Pons (tissue), 1 donor: ENCODE measurements around the gene PLBD2.

ENCODE experiments used
- DNase-seq: peaks from one replicate; pipeline ENCODE4 v3.0.0-alpha.2; 2016; ENCODE audit warnings: low spot score

The PLBD2 gene

DNA sequence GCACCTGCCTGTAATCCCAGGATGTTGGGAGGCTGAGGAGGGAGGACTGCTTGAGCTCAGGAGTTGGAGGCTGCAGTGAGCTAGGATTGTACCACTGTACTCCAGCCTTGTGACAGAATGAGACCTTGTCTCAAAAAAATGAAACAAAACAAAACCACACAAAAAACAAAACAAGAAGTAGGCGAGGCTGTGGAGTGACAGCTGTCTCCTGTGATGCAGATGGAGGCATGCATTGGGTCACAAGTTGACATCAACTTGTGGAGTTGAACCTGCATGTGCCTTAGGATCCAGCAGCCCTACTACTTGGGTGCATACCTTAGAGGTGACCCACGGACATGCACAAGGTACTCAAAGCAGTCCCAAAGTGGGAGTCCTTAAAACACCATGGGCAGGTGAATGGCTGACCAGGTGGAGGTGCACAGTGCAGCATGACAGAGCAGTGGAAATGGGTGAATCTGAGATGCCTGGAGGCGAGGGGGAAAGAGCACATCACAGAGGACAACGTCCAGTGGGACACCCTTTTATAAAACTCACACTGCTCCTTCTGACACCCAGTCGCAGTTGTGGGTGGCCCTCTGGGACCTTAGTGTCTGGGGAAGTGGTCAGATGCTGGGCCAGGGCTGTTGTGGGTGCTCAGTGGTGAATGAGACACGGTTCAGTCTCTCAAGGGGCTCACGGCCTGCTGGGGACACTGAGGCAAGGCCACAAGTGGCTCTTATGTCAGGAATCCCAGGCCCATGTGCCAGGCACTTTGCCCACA, 12.7 kb downstream of the PLBD2 start:
- DNase-seq, result no peak

DNA sequence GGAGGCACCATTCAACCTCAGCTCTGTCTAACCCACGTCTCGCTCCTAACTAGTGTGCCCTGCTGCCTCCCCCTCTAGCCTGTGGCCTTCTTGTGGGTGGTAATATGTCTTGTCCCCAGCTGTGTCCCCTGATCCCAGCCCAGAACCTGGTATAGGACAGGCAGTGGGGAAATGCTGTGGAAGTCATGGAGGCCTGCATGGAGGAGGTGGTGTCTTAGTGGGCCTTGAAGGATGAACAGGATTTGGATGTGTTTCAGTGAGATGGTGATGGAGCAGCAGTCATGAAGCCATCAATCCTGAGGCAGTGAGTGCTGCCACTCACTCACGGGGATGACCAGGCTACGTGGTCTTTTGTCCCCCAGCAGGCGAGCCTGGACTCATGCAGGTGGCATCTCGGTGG, 13.4 kb downstream of the PLBD2 start:
- DNase-seq, result no peak

DNA sequence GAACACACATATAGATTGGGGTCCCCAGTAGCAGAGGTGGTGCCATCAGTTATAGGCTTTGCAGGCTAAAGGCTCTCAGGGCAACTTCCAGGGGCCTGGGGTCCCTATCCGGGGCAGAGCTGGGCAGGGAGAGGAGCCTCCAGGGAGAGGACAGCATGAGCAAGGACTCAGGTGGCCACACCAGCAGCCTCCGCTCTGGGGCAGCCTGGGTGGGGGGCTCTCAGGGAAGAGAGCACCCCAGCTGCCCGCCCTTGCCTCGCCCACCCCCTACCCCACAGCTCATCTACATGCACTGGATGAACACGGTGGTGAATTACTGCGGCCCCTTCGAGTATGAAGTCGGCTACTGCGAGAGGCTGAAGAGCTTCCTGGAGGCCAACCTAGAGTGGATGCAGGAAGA, 14.0 kb downstream of the PLBD2 start:
- no peak for DNase-seq

DNA sequence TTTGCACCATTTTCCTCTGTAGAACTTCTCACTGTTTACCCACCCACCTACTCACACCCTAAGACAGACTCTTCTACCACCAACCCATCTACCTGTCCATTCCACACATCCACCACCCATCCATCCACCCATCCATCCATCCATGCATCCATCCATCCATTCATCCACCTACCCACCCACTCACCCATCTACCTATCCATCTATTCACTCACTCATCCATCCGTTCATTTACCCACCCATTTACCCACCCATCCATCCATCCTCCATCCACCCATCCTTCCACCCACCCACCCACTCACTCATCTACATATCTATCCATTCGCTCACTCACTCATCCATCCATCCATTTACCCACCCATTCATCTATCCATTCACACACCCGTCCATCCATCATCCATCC, 15.1 kb downstream of the PLBD2 start:
- no peak for DNase-seq

DNA sequence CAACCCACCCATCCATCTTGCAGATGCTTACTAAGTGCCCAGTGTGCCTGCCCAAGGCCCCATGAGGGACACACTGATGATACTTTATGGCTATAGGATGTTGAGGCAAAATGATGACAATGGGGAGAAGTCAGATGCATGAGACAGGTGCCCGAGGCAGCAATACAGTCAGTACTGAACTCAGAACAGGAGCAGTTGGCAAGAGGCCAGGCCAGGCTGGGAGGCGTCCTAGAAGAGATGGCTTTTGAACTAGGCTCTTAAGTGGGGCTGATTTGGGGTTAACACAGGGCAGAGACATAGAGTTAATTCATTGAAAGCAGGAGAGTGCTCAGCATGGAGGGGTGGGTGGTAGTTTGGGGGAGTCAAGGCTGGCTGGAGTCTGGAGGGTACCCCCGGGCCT, 15.6 kb downstream of the PLBD2 start:
- DNase-seq, result no peak

DNA sequence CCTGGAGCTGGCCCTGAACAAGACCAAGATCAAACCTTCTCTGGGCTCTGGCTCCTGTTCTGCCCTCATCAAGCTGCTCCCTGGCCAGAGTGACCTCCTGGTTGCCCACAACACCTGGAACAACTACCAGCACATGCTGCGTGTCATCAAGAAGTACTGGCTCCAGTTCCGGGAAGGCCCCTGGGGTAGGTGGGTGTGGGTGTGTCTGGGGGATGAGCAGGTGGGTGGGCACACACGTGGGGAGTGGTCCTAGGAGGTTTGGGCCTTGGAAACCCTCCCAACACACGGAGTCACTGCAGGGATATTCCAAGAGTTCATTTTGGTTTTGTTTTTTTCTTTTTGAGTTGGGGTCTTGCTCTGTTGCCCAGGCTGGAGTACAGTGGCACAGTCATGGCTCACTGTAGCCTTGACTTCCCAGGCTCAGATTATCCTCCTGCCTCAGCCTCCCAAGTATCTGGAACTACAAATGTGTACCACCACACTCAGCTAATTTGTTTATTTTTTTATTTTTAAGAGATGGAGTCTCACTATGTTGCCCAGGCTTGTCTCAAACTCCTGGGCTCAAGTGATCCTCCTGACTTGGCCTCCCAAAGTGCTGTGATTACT, 16.5 kb downstream of the PLBD2 start:
- no peak for DNase-seq

DNA sequence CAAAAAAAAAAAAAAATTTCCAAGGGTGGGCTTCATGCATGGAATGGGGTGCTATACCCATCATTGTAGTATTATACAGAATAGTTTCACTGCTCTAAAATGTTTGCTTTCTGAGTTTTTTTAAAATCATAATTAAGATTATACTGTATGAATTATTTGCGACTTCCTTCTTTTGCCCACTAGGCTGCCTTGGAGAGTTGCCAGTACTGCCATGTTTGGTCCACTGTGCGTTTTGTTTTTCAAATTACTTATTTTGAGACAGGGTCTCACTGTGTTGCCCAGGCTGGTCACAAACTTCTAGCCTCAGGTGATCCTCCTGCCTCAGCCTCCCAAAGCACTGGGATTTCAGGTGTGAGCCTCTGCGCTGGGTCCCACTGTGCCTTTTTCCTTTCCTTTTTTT, 19.9 kb downstream of the PLBD2 start:
- DNase-seq, result no peak

DNA sequence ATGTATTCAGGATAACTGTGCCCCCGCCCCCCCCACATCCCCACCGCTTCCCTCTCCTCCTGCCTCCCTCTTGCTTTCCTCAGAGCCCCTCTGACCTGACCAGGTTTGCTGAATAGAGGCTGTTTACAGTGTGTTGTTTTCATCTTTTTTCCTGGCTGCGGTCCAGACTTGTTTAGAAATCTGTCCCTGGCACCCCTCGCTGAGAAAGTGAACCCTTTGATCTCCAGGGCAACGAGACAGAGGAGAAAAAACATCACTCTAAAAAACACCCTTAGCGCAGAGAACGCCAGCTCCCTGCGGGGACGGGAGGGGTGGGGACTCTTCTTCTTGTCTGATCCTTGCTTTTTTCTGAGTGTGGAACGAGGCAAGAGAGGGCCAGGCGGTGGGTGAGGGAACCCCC, 22.8 kb downstream of the PLBD2 start:
- peak; percentile 8 for DNase-seq

DNA sequence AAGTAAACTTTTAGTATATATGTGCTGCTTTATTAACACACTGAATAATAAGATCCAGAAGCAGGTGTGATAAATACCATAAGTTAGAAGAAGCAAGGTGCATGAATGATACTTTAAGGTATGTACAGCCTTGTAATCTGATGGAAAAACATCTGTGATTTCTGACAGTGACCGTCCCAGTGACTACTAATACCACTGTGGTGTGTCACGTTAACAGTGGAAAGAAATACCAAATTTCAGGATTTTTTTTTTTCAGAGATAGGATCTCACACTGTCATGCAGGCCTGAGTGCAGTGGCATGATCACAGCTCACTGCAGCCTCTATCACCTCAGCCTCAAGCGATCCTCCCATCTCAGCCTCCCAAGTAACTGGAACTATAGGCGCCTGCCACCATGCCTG, 23.8 kb downstream of the PLBD2 start:
- DNase-seq, result no peak

DNA sequence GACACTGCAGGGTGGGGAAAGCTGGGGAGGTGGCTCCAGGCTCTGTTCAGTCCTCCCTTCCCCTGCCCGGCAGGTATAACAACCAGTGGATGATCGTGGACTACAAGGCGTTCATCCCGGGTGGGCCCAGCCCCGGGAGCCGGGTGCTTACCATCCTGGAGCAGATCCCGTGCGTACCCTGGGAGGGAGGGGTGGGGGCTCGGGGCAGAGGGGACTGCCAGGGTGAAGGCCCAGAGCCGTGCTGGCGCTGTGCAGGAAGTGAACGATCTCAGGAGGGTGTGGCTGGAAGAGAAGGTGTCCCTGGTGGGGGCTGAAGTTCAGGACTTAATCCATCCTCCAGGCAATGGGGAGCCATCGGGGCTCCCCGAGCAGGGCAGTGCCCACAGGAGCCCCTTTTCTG, 26.4 kb downstream of the PLBD2 start:
- DNase-seq, result no peak

DNA sequence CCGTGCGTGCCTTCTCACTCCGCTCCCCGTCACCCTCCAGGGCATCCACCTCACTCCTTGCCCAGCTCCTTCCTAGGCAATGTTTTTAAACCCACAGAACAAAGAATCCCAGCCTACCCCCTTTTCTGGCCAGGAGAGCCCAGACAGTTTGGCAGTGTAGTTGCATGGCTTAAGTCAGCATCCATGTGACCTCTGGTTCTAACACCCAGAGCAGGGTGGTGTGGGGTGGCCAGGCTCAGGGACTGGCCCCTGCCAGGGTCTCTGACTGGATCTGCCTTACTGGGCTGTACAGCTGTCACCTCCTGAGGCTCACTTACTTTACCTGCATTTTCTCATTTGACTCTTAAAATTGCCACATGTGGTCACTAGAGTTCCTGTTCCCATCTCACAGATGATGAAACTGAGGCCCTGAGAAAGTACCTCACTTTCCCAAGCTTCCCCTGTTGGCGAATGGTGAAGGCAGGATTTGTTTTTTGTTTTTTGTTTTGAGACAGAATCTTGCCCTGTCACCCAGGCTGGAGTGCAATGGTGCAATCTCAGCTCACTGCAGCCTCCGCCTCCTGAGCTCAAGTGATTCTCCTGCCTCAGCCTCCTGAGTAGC, 27.0 kb downstream of the PLBD2 start:
- DNase-seq, result no peak

DNA sequence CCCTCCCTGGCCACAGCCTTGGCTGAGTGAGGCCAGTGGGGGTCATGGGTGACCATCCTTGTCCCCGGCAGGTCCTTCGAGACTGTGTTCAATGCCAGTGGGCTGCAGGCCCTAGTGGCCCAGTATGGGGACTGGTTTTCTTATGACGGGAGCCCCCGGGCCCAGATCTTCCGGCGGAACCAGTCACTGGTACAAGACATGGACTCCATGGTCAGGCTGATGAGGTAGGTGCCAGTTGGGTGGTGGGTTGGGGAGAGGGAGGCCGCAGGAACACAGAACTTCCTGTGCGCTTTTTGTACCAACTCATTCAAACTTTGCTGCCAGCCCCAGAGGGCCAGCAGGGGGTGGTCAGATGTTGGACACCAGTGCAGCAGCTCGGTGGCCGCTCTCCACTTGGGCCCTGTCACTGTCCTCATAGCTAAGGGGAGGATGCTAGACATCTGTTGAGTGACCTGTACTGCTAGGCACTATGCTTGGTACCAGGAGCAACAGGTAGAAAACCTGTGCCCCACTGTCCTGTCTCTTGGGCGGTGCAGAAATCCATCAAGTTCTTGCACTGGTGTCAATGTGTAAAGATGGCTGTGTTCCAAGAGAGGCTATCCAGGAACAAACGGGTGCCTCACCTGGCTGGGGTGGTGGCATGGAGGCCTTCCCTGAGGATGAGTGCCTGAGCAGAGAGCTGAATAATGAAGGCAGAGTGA, 28.6 kb downstream of the PLBD2 start:
- no peak for DNase-seq

DNA sequence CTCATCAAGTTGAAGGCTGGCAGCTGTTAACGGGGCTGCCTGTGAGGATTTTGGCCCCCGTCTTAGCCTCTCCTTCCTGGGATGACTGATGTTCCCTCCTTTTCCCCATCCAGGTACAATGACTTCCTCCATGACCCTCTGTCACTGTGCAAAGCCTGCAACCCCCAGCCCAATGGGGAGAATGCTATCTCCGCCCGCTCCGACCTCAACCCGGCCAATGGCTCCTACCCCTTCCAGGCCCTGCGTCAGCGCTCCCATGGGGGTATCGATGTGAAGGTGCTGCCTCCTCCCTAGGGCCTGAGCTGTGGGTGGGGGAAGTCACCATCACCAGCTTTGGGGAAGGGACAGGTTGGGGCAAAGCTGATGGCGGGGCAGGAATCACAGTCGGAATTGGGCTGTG, 29.2 kb downstream of the PLBD2 start:
- no peak for DNase-seq

DNA sequence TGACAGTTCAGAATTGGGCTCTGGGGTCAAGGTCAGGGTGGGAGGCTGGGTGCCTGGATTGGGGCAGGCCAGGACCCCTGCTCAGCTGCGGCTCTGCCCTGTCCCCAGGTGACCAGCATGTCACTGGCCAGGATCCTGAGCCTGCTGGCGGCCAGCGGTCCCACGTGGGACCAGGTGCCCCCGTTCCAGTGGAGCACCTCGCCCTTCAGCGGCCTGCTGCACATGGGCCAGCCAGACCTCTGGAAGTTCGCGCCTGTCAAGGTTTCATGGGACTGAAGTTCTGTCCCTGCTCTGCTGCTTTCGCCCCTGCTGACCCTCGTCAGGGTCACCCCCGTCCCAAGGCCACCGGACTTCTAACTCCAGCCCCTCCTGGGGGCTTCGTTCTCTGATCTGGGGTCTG, 30.0 kb downstream of the PLBD2 start:
- no peak for DNase-seq

DNA sequence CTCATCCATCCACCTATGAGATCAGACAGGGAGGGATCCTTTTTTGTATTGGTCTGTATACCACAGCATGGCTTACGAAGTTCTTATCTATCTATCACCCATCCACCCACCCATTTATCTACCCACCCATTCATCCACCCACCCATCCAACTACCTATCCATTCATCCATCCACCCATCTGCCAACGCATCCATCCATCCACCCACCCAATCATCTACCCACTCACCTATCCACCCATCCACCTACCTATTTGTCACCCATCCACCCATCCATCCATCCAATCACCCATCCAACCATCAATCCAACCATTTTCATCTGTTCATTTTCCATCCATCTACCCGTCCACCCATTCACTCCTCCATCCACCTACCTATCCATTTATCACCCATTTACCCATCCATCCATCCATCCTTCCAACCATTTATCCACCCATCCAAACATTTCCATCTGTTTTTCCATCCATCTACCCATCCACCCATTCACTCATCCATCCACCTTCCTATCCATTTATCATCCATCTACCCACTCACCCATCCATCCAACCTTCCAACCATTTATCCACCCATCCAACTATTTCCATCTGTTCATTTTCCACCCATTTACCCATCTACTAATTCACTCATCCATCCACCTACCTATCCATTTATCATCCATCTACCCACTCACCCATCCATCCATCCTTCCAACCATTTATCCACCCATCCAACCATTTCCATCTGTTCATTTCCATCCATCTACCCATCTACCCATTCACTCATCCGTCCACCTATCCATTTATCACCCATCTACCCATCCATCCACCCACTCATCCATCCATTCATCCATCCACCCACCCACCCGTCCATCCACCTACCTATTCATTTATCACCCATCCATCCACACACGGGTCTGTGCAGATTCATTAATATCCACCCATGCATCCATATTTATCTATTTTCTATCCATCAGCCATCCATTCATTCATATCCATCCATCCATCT, 32.0 kb downstream of the PLBD2 start:
- no peak for DNase-seq

DNA sequence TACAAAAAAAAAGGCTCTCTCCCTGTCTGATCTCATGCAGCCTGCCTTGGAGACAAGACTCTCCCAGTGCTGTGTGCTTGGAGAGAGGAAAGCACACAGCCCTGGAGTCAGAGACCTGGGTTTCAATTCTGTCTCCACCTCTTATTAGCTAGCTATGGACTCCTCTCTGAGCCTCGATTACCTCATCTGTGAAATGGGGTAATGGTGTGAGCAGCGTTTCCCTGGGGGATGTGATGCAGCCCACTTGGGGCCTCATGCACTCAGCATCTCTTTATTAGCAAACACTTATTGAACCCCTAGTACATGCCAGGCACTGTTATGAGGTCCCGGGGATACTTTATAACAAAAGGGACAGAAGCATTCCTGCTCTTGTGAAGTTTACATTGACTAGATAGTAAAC, 32.8 kb downstream of the PLBD2 start:
- no peak for DNase-seq

DNA sequence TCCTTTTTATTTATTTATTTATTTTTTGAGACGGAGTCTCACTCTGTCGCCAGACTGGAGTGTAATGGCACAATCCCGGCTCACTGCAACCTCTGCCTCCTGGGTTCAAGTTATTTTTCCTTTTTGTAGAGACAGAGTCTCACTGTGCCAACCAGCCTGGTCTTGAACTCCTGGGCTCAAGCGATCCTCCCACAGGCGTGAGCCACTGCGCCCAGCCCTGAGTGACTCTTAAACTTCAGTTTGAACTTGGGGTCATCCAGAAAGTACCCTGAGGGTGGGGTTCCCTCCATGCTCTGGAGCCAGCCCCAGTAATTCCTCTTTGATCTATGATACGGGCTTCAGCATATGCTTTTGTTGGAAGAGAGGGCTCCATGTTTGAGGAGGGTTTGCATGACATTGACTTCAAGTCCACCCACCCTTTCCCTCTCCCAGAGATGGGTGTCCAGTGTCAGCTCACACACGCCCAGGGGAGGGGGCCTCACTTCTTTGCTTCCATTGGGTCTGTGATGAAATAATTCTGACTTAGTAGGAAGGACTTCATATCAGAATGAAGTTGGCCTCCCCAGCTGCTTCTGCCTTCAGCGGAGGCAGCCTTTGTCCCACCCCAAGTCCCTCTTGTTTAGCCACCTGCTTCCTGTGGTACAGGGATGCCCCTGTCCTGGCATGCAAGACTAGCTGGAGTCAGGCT, 33.4 kb downstream of the PLBD2 start:
- no peak for DNase-seq

DNA sequence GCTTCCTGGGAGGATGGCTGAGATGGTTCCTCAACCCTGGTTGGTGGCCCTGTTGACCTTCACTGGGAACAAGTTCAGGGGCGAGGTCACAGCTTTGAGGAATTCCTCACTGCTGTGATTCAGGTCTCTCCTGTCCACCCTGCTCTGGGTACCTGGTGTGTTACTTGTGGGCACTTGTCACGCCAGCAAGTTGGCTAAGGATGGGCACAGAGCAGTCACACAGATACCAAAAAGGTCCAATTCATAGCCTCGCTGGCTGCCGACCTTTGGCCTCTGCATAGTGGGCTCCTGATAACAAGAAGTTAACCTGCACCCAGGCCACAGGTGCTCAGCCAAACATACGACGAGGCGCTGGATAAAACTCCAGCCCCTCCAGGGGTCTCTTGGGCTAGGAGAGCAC, 34.1 kb downstream of the PLBD2 start:
- DNase-seq, result no peak

DNA sequence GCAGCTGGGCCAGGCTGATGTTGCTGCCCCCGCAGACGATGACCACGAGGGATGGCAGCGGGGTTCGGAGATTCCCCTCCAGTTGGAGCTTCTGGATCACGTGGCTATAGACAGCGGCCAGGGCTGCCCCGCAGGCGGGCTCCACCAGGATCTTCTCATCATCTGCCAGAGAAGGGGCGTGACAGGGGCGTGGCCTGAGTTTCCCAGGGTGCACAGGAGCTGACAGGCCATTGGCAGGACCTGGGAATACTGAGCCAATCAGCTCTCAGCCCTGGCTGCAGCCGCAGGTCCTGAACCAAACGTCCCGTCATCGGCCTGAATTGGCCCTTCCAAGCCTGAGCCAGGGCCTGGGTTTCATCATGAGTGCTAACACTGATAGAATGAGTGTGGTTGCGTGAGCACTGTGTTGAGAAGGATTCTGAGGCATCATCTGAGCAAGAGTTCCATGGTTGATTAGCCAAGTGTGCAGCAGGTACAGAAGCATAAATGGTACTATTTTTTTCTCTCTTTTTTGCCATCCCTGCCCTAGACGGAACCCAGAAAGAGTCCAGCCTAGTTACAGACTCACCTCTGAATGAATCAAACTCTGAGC, 34.7 kb downstream of the PLBD2 start:
- DNase-seq, result no peak

DNA sequence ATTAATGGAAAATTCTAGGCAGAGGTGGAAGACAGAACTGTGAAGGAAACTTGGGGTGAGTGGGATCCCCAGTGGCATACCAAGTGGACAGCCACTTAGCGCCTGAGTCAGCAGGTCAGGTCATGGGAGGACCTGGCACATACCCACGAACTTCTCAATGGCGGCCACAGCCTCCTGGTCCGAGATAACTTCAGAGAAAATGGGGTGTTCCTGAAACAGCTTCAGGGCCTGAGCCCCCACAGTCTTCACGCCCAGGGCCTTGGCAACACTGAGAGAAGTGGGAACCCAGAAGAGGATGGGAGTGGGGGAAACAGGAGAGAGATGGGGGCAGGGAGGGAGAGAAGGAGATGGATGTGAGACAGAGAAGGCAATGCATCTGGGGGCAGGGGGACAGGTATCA, 35.4 kb downstream of the PLBD2 start:
- no peak for DNase-seq

DNA sequence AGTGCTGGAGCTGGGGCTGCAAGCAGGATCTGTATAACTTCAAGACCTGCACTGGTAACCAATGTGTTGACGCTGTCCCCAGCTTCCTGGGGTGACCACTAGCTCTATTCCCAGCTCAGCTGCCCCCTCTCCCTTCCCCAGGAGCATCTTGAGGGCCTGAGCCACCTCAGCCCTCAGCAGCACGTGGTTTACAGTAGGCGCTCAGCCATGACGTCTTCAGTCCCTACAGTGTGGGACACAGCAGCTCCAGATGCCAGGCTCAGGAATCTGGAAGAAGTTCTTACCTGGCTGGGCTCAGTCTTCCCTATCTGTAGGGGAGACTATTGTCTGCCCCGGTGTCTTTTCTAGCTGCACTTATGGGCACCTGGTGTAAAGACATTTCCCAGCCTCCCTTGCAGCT, 36.7 kb downstream of the PLBD2 start:
- DNase-seq, result no peak
